Measurements from ENCODE around the gene CHIC2. TPM values are rescaled to one million over a fixed set of nuclear protein-coding genes. Genes with fewer than 3 reads are reported as not detected.
"Not testable (repeated sequence)": the region's sequence is repeated elsewhere in the genome, so short reads cannot be mapped to it uniquely, and the experiment has no call there.

Gene CHIC2
- total RNA-seq, 1 donor from 2014 or later: 12.8 TPM

DNA sequence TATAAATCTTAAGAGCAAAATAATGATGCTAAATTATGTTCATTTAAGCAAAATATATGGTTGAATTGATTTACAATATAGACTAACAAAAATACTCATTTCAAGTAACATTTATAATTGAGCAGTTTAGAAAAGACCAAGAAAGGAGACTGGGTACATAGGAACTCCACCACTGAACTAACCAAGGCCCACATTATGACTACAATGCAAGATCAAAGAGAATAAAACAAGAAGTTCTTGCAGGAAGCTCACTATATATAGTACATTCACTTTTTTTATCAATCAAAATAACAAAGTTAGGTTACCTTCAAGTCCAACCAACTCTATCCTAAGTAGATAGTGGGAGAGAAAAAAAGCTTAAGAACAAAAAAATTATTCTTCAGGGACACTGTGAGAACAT is 8.0 kb downstream of the CHIC2 start:
- TF ChIP-seq EZH2 (IDR thresholded peaks at IDR 0.05) (no peak), EZH2phosphoT487 (IDR thresholded peaks at IDR 0.05) (no peak)
- TF ChIP-seq, protein P1, sequence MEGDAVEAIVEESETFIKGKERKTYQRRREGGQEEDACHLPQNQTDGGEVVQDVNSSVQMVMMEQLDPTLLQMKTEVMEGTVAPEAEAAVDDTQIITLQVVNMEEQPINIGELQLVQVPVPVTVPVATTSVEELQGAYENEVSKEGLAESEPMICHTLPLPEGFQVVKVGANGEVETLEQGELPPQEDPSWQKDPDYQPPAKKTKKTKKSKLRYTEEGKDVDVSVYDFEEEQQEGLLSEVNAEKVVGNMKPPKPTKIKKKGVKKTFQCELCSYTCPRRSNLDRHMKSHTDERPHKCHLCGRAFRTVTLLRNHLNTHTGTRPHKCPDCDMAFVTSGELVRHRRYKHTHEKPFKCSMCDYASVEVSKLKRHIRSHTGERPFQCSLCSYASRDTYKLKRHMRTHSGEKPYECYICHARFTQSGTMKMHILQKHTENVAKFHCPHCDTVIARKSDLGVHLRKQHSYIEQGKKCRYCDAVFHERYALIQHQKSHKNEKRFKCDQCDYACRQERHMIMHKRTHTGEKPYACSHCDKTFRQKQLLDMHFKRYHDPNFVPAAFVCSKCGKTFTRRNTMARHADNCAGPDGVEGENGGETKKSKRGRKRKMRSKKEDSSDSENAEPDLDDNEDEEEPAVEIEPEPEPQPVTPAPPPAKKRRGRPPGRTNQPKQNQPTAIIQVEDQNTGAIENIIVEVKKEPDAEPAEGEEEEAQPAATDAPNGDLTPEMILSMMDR (IDR thresholded peaks at IDR 0.05): no peak
- Histone ChIP-seq H3K9ac (no peak overlapping the region), H3K36me3 (no peaks in the 10 kb centered on the region), H3K4me3 (no peak overlapping the region), H4K20me1 (ENCODE audit: low read depth) (peaks cover 42% of the 10 kb centered on the region), H3F3A (ENCODE audit: low read depth) (no peaks in the 10 kb centered on the region), H3K79me2 (ENCODE audit: low read depth) (peaks cover 59% of the 10 kb centered on the region), H3K27me3 (no peaks in the 10 kb centered on the region), H3K27ac (no peak overlapping the region), H2AFZ (replicated peaks) (no peak overlapping the region), H3K4me2 (no peak overlapping the region), H3K9me3 (ENCODE audit: low read depth) (no peaks in the 10 kb centered on the region), H3K4me1 (no peaks in the 10 kb centered on the region)
- no peaks in the 10 kb centered on the region for H3K36me3 Mint-ChIP-seq
- no peak overlapping the region for H3K27ac Mint-ChIP-seq
- H3K4me1 Mint-ChIP-seq: peaks cover 17% of the 10 kb centered on the region
- H3K27me3 Mint-ChIP-seq (ENCODE audit: insufficient read depth, low read depth): no peaks in the 10 kb centered on the region
- H3K4me3 Mint-ChIP-seq: no peak overlapping the region
- H3K9me3 Mint-ChIP-seq: no peaks in the 10 kb centered on the region
- DNase-seq (ENCODE audit: low spot score): no peak

DNA sequence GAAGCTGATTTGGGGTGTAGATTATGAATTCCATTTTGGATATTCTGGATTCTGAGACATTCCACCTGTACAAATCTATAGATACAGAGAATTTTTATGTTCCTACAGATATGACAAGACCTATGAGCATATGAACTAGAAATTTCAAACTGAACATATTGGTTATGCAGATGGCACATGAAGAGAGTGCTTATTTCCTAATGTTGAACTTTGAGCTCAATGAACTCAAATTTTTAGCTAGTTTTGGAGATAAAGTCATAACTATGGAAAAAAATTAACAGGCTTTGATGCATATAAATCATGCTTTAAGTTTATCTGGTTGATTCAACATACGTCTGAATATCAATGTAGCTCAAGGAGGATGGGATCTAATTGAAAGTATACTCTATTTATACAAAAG is 8.9 kb downstream of the CHIC2 start:
- Histone ChIP-seq H3K9me3 (ENCODE audit: low read depth) (no peaks in the 10 kb centered on the region), H3K27ac (no peak overlapping the region), H3K9ac (no peak overlapping the region), H3K4me2 (no peak overlapping the region), H2AFZ (replicated peaks) (no peak overlapping the region), H3K4me3 (no peak overlapping the region), H3K79me2 (ENCODE audit: low read depth) (peaks cover 50% of the 10 kb centered on the region), H3K4me1 (no peaks in the 10 kb centered on the region), H3K36me3 (no peaks in the 10 kb centered on the region), H4K20me1 (ENCODE audit: low read depth) (peaks cover 34% of the 10 kb centered on the region), H3F3A (ENCODE audit: low read depth) (no peaks in the 10 kb centered on the region), H3K27me3 (no peaks in the 10 kb centered on the region)
- H3K27ac Mint-ChIP-seq: no peak overlapping the region
- TF ChIP-seq, protein P1 (IDR thresholded peaks at IDR 0.05): no peak
- TF ChIP-seq EZH2 (IDR thresholded peaks at IDR 0.05) (no peak), EZH2phosphoT487 (IDR thresholded peaks at IDR 0.05) (no peak)
- DNase-seq (ENCODE audit: low spot score): no peak
- no peaks in the 10 kb centered on the region for H3K27me3 Mint-ChIP-seq (ENCODE audit: insufficient read depth, low read depth)
- no peak overlapping the region for H3K4me3 Mint-ChIP-seq
- H3K9me3 Mint-ChIP-seq: no peaks in the 10 kb centered on the region
- H3K36me3 Mint-ChIP-seq: no peaks in the 10 kb centered on the region
- H3K4me1 Mint-ChIP-seq: peaks cover 11% of the 10 kb centered on the region

DNA sequence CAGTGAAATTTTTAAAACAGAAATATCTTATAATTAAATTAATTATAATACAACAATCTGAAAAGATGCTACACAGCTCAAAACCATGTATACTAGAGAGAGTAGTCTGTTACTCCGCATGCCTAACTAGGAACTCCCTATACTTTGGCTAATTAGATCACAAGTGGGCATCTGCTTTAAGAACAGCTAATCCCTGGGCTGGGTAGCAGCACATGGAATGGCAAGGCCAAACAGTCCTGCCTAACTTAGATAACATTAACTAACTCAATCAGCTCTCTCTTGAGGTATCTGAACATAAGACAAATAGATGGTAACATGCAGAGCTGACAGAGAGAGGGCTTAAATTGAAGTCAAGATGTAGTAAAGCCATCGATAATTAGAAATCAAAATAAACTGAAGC is 9.9 kb downstream of the CHIC2 start:
- Histone ChIP-seq H2AFZ (replicated peaks) (no peak overlapping the region), H3K27me3 (no peaks in the 10 kb centered on the region), H3K4me3 (no peak overlapping the region), H3F3A (ENCODE audit: low read depth) (no peaks in the 10 kb centered on the region), H3K27ac (no peak overlapping the region), H3K9ac (no peak overlapping the region), H3K9me3 (ENCODE audit: low read depth) (no peaks in the 10 kb centered on the region), H3K36me3 (no peaks in the 10 kb centered on the region), H4K20me1 (ENCODE audit: low read depth) (peaks cover 25% of the 10 kb centered on the region), H3K4me2 (no peak overlapping the region), H3K79me2 (ENCODE audit: low read depth) (peaks cover 50% of the 10 kb centered on the region), H3K4me1 (no peaks in the 10 kb centered on the region)
- no peak overlapping the region for H3K4me3 Mint-ChIP-seq
- DNase-seq (ENCODE audit: low spot score): peak; percentile 8
- H3K27me3 Mint-ChIP-seq (ENCODE audit: insufficient read depth, low read depth): no peaks in the 10 kb centered on the region
- H3K9me3 Mint-ChIP-seq: no peaks in the 10 kb centered on the region
- no peak for TF ChIP-seq EZH2 (IDR thresholded peaks at IDR 0.05)
- TF ChIP-seq EZH2phosphoT487 (IDR thresholded peaks at IDR 0.05): no peak
- TF ChIP-seq, protein P1 (IDR thresholded peaks at IDR 0.05): no peak
- H3K4me1 Mint-ChIP-seq: peaks cover 5% of the 10 kb centered on the region
- no peak overlapping the region for H3K27ac Mint-ChIP-seq
- no peaks in the 10 kb centered on the region for H3K36me3 Mint-ChIP-seq

DNA sequence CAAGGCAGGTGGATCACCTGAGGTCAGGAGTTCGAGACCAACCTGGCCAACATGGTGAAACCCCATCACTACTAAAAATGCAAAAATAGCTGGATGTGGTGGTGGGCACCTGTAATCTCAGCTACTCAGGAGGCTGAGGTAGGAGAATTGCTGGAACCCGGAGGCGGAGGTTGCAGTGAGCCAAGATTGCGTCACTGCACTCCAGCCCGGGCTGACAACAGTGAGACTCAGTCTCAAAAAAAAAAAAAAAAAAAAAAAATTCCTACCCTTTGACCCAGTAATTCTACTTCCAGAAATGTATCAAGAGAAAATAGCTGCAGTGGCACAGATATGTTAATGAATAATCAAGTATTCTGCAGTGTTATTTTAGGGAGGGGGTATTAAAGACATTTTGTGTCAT is 11.1 kb downstream of the CHIC2 start:
- H3K27ac Mint-ChIP-seq; H3K4me1 ChIP-seq; H3K4me3 ChIP-seq; H3K27me3 Mint-ChIP-seq (ENCODE audit: insufficient read depth, low read depth); H3K9me3 Mint-ChIP-seq; H3K4me1 Mint-ChIP-seq; H3K27me3 ChIP-seq; H3K4me2 ChIP-seq; H3F3A ChIP-seq (ENCODE audit: low read depth); H3K36me3 ChIP-seq; H3K27ac ChIP-seq; H3K4me3 Mint-ChIP-seq; H3K36me3 Mint-ChIP-seq; H2AFZ ChIP-seq (replicated peaks); DNase-seq (ENCODE audit: low spot score); H3K9me3 ChIP-seq (ENCODE audit: low read depth); H3K9ac ChIP-seq: not testable (repeated sequence)
- H4K20me1 ChIP-seq (ENCODE audit: low read depth): peaks cover 21% of the 10 kb centered on the region
- H3K79me2 ChIP-seq (ENCODE audit: low read depth): peaks cover 41% of the 10 kb centered on the region
